K562 (cell line): ENCODE results near the gene USP4. TPM values are rescaled to one million over a fixed set of nuclear protein-coding genes. Genes with fewer than 3 reads are reported as not detected.

Source experiments
- ATAC-seq: fragments of 200-7000 bp; cut with Tn5 transposase; 3 replicates; pipeline ENCODE4 v1.9.1; 2020; ENCODE audit warnings: moderate library complexity
- BruUV-seq: library from RNA; stranded (reverse); fragments of 400-500 nt; replicated peaks from 2 replicates; lab custom pipeline; 2021; lab: Mats Ljungman, UMichigan
- CTCF ChIA-PET: fragments of 300-600 bp; formaldehyde crosslinking; extraction: SDS; loops from one replicate; lab custom pipeline; 2021; ENCODE audit warnings: low intra/inter-chr PET ratio; lab: Yijun Ruan, JAX
- POLR2A ChIA-PET: fragments of 300-600, 350-650 bp; sonication (Branson Sonifier 250); formaldehyde crosslinking; extraction: SDS; loops from one replicate; lab custom pipeline; 2021; ENCODE audit warnings: antibody characterized with exemption, inconsistent platforms; lab: Yijun Ruan, JAX
- DNase-seq, 4 experiments: peaks; one replicate each; pipeline versions ENCODE4 v3.0.0 to v3.0.0-alpha.2; 2011 to 2018; ENCODE audit warnings: low spot score in 3 of 4, mixed read lengths in 3 of 4; ENCODE audit errors: extremely low read depth in 1 of 4
- FAIRE-seq: peaks from 2 replicates; lab custom pipeline; 2011; peaks lifted over from hg19 to GRCh38; lab: Jason Lieb, UNC
- H2AFZ ChIP-seq: 2 replicates; pipeline ENCODE4 v1.6.0; 2011; ENCODE audit warnings: low read depth, low read length, control low read depth, inconsistent platforms
- H3K27ac ChIP-seq: fragments of 200-600 bp; 3 replicates; pipeline ENCODE4 v1.8.0; 2011; ENCODE audit warnings: low read depth, mild to moderate bottlenecking, control low read depth, inconsistent platforms, low read length, moderate library complexity, mixed read lengths; ENCODE audit errors: extremely low read depth
- H3K27me3 ChIP-seq, 2 experiments: fragments of 300-600 bp in 1 of 2; 2 replicates in 1 of 2; 3 replicates in 1 of 2; pipeline versions ENCODE4 v1.6.0 to v1.8.0; 2011; ENCODE audit warnings: inconsistent platforms in 2 of 2, low read length in 2 of 2, mild to moderate bottlenecking in 1 of 2, mixed read lengths in 1 of 2, moderate library complexity in 1 of 2; ENCODE audit not compliant: control insufficient read depth in 2 of 2, insufficient read depth in 2 of 2
- H3K36me3 ChIP-seq: fragments of 300-600 bp; 3 replicates; pipeline ENCODE4 v1.8.0; 2011; ENCODE audit warnings: mild to moderate bottlenecking, low read length, inconsistent platforms; ENCODE audit not compliant: control insufficient read depth, insufficient read depth
- H3K4me1 ChIP-seq, 2 experiments: fragments of 200-600 bp in 1 of 2; replicated peaks in 1 of 2; 2 replicates in 1 of 2; 3 replicates in 1 of 2; pipeline versions ENCODE4 v1.5.1 to v1.8.0; 2011; ENCODE audit warnings: inconsistent platforms in 2 of 2, low read length in 2 of 2, mild to moderate bottlenecking in 1 of 2, mixed read lengths in 1 of 2, moderate library complexity in 1 of 2; ENCODE audit not compliant: control insufficient read depth in 2 of 2, insufficient read depth in 2 of 2
- H3K4me2 ChIP-seq: 2 replicates; pipeline ENCODE4 v1.6.1; 2011; ENCODE audit warnings: low read length, control low read depth, inconsistent platforms, mixed read lengths; ENCODE audit not compliant: insufficient read depth
- H3K4me3 ChIP-seq: fragments of 200-600 bp; sonication (generic), shearing (Covaris generic); 2 replicates; pipeline ENCODE4 v1.5.1; 2016; ENCODE audit warnings: control low read depth, inconsistent platforms
- H3K79me2 ChIP-seq: fragments of 200-600 bp; 3 replicates; pipeline ENCODE4 v1.8.0; 2011; ENCODE audit warnings: low read length, inconsistent platforms; ENCODE audit not compliant: control insufficient read depth, insufficient read depth
- H3K9ac ChIP-seq, 2 experiments: 2 replicates each; pipeline versions ENCODE4 v1.6.0 to v1.6.1; 2011; ENCODE audit warnings: low read depth in 2 of 2, low read length in 2 of 2, control low read depth in 1 of 2, inconsistent platforms in 1 of 2, mild to moderate bottlenecking in 1 of 2, mixed read lengths in 1 of 2; ENCODE audit not compliant: insufficient read depth in 1 of 2
- H3K9me1 ChIP-seq: one replicate; pipeline ENCODE4 v1.6.0; 2011; ENCODE audit warnings: inconsistent platforms, mild to moderate bottlenecking, low read length, moderate library complexity; ENCODE audit not compliant: control insufficient read depth, insufficient read depth
- H3K9me3 ChIP-seq: replicated peaks from 2 replicates; pipeline ENCODE4 v1.5.1; 2011; ENCODE audit warnings: low read depth, low read length, inconsistent platforms; ENCODE audit not compliant: control insufficient read depth, insufficient read depth
- H4K20me1 ChIP-seq: replicated peaks from 2 replicates; pipeline ENCODE4 v1.6.1; 2011; ENCODE audit warnings: low read length, inconsistent platforms, mixed read lengths; ENCODE audit not compliant: control insufficient read depth, insufficient read depth
- ATF6 ChIP-seq: sonication (generic); formaldehyde crosslinking; IDR thresholded peaks from 2 replicates; pipeline ENCODE4 v1.4.0; 2020; ENCODE audit warnings: mild to moderate bottlenecking, missing genetic modification reagents
- CBX1 ChIP-seq: sonication (generic); IDR thresholded peaks from 2 replicates; pipeline ENCODE4 v1.6.1; 2016; ENCODE audit warnings: antibody characterized with exemption, low read depth, mild to moderate bottlenecking
- CBX5 ChIP-seq: IDR thresholded peaks from 2 replicates; pipeline ENCODE4 v1.6.1; 2014; ENCODE audit warnings: low read depth, borderline replicate concordance
- EGR1 ChIP-seq: fragments of 450-650 bp; conservative IDR thresholded peaks from 2 replicates; pipeline ENCODE4 v1.6.1; 2017; ENCODE audit warnings: mild to moderate bottlenecking
- HSF4 ChIP-seq: fragments of 250-450 bp; sonication (Bioruptor Pico); IDR thresholded peaks from 2 replicates; pipeline ENCODE4 v2.1.2; 2022; ENCODE audit warnings: mild to moderate bottlenecking, moderate library complexity, borderline replicate concordance
- MITF ChIP-seq: IDR thresholded peaks from 2 replicates; pipeline ENCODE4 v1.6.1; 2014; ENCODE audit warnings: antibody characterized with exemption
- ZBTB8A ChIP-seq: fragments of 450-650 bp; IDR thresholded peaks from 2 replicates; pipeline ENCODE4 v1.6.1; 2018; ENCODE audit warnings: mild to moderate bottlenecking, moderate library complexity; ENCODE audit not compliant: partially characterized antibody
- WGBS: fragments of 100-300 bp; shearing (Covaris generic); methylation state at CpG from one replicate; pipeline ENCODE4 v1.1.6; 2016; ENCODE audit warnings: low coverage, mixed read lengths; ENCODE audit not compliant: insufficient coverage; ENCODE audit errors: missing lambda C conversion rate; 5-methylcytosine and 5-hydroxymethylcytosine counted together
- in situ Hi-C: fragments of 300-500 bp; cut with MboI; formaldehyde crosslinking; loops from 4 replicates; pipeline ENCODE4 v1.15.0; 2018; ENCODE audit warnings: inconsistent platforms, mixed read lengths
- intact Hi-C: fragments of 100-400 bp; cut with micrococcal nuclease; formaldehyde crosslinking; loops from 2 replicates; pipeline ENCODE4 v1.14.2; 2022
- polyA plus RNA-seq, 8 experiments: library from polyadenylated mRNA; depleted of rRNA in 4 of 8; stranded (reverse) in 5 of 8; unstranded in 3 of 8; fragments of >200 nt; fragmentation: Nextera tagmentation in 2 of 8; fragmentation: Illumina TruSeq in 1 of 8; extraction: Ambion mirVana in 2 of 8; extraction: Trizol in 1 of 8; gene quantifications; 2 replicates each; pipeline versions ENCODE4 v1.2.1 to v1.2.3, GENCODE V29; 2011 to 2014; ENCODE audit warnings: inconsistent platforms in 1 of 8, missing spikeins in 1 of 8
- total RNA-seq, 7 experiments: library from RNA; depleted of rRNA in 6 of 7; stranded (reverse); fragments of >200 nt in 6 of 7; fragmentation: Illumina TruSeq in 2 of 7; extraction: Trizol in 2 of 7; gene quantifications; 2 replicates each; pipeline versions ENCODE4 v1.2.1 to v1.2.3, GENCODE V29; 2011 to 2021; ENCODE audit warnings: low replicate concordance in 1 of 7

USP4 gene
- total and polyA plus RNA-seq, 9 of the 15 experiments (the other 6 are each of a cell fraction or from before 2014, with no cell fraction given): 11.8 to 40.4 (median 22.9) TPM

GRCh38 chr3:49253512-49253911, 86.3 kb downstream of the USP4 start:
- Histone ChIP-seq H3K4me2 (no peak overlapping the region), H3K27ac (no peak overlapping the region), H3K27me3 (no peaks in the 10 kb centered on the region), H4K20me1 (no peaks in the 10 kb centered on the region), H3K9me3 (no peaks in the 10 kb centered on the region), H3K9me1 (no peaks in the 10 kb centered on the region), H3K4me3 (no peak overlapping the region), H3K36me3 (no peaks in the 10 kb centered on the region), H3K9ac (no peak overlapping the region), H3K79me2 (no peaks in the 10 kb centered on the region), H2AFZ (no peak overlapping the region; the same call in 1 of the 2 replicates), H3K4me1 (peaks cover 0 to 5% of the 10 kb centered on the region in 2 experiments; a peak in 2 of 5 replicates)
- ATAC-seq (no peak), FAIRE-seq (no peak), DNase-seq (no peak)
- TF ChIP-seq HSF4 (CRISPR knock-in tag): no peak
- TF ChIP-seq ZBTB8A: no peak
- no peak for TF ChIP-seq CBX5
- no peak for TF ChIP-seq CBX1
- no peak for TF ChIP-seq ATF6 (CRISPR knock-in tag)
- TF ChIP-seq MITF: no peak
- TF ChIP-seq EGR1: no peak
- BruUV-seq: no TSS peak
- intact Hi-C loops: no loop called here
- in situ Hi-C loops: no loop called here
- 64% methylated on average over 2 of the region's 3 CpGs for WGBS
- ChIA-PET POLR2A (interaction anchor here (1.9 kb wide), 1 partner anchor 15 kb away, joined by 8 read pairs; no protein-coding TSS in a partner anchor), CTCF (no interaction called here)
